Ascending aorta (tissue), 2 donors: Measurements from ENCODE around the gene MSI2. TPM values are rescaled to one million over a fixed set of nuclear protein-coding genes. Genes with fewer than 3 reads are reported as not detected.

Source experiments
- DNase-seq, 2 donors: peaks; one replicate each; pipeline ENCODE4 v3.0.0-alpha.2; 2019; ENCODE audit warnings: low spot score in 2 of 2
- H3K27ac ChIP-seq, 2 donors: fragments of 200-600 bp; sonication (generic); one replicate each; pipeline ENCODE4 v1.5.1; 2016 to 2017; ENCODE audit warnings: mild to moderate bottlenecking in 1 of 2
- H3K27me3 ChIP-seq: fragments of 200-600 bp; sonication (generic); one replicate; pipeline ENCODE4 v1.5.1; 2017
- H3K36me3 ChIP-seq, 2 donors: fragments of 200-600 bp; sonication (generic); one replicate each; pipeline ENCODE4 v1.5.1; 2016
- H3K4me1 ChIP-seq, 2 donors: fragments of 200-600 bp; sonication (generic); one replicate each; pipeline ENCODE4 v1.5.1; 2016 to 2017; ENCODE audit warnings: mild to moderate bottlenecking in 1 of 2
- H3K4me3 ChIP-seq, 2 donors: fragments of 200-600 bp; sonication (generic); one replicate each; pipeline ENCODE4 v1.5.1; 2016 to 2017; ENCODE audit warnings: mild to moderate bottlenecking in 1 of 2
- H3K9me3 ChIP-seq, 2 donors: fragments of 200-600 bp; sonication (generic); one replicate each; pipeline ENCODE4 v1.5.1; 2016
- intact Hi-C: fragments of 100-400 bp; cut with DNase I; formaldehyde crosslinking; loops from one replicate; pipeline ENCODE4 v1.15.1; 2023
- total RNA-seq: library from RNA; depleted of rRNA; stranded (reverse); fragments of >200 nt; gene quantifications from one replicate; pipeline ENCODE4 v1.1.0, GENCODE V29; 2016
- TF ChIP-seq, protein P1 (sequence below), 3 experiments: fragments of 200-600 bp in 2 of 3; fragments of 450-650 bp in 1 of 3; sonication (generic) in 2 of 3; IDR thresholded peaks; one replicate each; pipeline ENCODE4 v1.5.1; 2016 to 2019; ENCODE audit warnings: antibody characterized with exemption in 3 of 3, mild to moderate bottlenecking in 1 of 3, moderate library complexity in 1 of 3

MSI2 gene
- total RNA-seq, 1 donor from 2014 or later: 11.7 TPM

DNA sequence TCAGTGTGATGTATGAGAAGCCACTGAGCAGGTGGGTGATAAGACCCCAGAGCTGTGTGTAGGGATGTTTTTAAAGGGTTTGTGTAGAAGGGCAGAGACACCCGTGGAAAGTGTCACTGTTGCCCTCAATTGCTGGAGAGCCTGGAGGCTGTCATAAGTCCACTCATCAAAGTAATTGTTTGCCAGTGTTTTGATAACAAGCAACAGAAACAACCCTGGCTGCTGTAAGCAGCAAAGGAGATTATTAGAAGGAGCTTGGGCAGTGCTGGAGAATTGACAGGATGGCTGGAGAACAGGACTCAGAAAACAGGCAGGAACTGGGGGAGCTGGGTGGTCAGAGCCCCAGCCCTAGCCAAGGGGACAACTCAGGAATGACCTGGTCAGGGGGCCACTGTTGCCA lies 369.2 kb downstream of the MSI2 start:
- DNase-seq: no peak
- Histone ChIP-seq H3K27ac (no peak overlapping the region), H3K4me1 (no peaks in the 10 kb centered on the region), H3K27me3 (no peaks in the 10 kb centered on the region), H3K36me3 (no peaks in the 10 kb centered on the region), H3K4me3 (no peak overlapping the region), H3K9me3 (no peaks in the 10 kb centered on the region)
- intact Hi-C loops: no loop called here
- TF ChIP-seq, protein P1, sequence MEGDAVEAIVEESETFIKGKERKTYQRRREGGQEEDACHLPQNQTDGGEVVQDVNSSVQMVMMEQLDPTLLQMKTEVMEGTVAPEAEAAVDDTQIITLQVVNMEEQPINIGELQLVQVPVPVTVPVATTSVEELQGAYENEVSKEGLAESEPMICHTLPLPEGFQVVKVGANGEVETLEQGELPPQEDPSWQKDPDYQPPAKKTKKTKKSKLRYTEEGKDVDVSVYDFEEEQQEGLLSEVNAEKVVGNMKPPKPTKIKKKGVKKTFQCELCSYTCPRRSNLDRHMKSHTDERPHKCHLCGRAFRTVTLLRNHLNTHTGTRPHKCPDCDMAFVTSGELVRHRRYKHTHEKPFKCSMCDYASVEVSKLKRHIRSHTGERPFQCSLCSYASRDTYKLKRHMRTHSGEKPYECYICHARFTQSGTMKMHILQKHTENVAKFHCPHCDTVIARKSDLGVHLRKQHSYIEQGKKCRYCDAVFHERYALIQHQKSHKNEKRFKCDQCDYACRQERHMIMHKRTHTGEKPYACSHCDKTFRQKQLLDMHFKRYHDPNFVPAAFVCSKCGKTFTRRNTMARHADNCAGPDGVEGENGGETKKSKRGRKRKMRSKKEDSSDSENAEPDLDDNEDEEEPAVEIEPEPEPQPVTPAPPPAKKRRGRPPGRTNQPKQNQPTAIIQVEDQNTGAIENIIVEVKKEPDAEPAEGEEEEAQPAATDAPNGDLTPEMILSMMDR (IDR thresholded peaks at IDR 0.05): no peak

DNA sequence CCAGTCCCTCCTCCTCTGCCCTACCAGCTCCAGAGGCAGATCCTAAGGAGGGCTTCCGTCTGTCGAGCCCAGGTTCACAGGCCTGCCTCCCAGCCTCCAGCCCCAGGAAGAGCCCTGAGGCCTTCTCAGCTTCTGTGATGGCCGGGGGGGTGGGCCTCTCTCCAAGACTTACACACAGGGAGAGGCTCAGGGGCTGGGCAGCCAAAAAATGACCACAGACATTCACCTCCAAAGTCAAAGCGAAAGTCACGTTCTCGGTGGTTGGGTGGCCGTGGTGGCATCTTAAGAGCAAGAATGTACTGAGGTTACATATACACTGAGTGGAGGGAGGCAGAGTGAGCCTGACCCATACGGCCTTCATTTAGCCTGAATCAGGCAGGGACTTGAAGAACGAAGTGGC lies 369.6 kb downstream of the MSI2 start:
- TF ChIP-seq, protein P1 (IDR thresholded peaks at IDR 0.05): no peak
- intact Hi-C loops: no loop called here
- no peak for DNase-seq
- Histone ChIP-seq H3K36me3 (no peaks in the 10 kb centered on the region), H3K27me3 (no peaks in the 10 kb centered on the region), H3K27ac (no peak overlapping the region), H3K4me1 (no peaks in the 10 kb centered on the region), H3K9me3 (no peaks in the 10 kb centered on the region), H3K4me3 (no peak overlapping the region)

DNA sequence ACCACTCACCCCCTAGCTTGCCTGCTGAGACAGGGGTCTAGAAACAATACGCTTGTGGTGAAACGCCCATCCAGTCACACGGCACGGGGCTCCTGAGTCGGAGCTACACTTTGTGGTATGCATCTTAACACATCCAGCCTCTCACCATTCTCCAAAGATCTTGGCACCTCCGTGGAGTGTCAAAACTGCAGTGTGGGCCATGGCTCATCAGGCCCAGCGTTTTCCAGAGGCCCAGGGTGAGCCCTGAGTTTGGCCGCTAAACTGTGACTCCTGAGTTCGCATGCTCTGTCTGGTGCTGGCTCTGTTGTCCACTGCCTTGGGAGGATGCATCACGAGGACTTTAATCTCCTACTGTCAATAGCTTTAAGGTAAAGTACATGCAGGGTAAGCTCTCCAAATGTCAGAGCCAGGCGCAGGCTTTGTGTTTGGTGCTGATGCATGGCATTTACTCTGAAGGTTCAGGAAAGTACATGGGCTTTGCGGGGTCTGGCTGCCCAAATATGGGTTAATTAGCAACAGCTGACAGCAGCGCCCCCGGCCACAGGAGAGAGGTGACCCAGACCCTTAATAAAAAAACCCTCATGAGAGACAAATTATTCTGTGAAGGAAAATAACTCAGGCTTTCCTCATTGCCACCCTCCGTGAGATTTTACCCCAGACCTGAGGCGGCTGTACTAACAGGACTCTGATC lies 370.3 kb downstream of the MSI2 start:
- H3K27ac ChIP-seq: no peak overlapping the region
- no peaks in the 10 kb centered on the region for H3K27me3 ChIP-seq
- intact Hi-C loops: no loop called here

DNA sequence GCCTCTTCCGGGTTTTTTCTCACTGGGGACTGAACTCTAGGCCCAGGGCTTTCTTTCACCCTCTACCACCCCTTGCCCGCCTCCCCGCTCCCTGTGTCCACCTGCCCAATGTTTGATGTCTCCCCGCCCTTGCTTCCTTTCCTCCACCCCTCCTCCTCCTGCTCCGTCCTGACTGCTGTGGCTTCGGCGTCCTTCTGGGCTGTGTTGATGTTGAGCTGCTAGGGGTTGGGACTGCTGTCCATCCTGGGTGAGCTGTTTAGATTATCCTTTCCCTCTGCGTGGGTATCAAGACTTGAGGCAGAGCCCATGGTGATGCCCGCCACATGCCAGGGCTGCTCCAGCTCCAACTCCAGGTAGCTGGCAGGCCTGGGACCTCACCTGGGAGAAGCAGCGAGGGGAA lies 371.3 kb downstream of the MSI2 start:
- no peak overlapping the region for H3K27ac ChIP-seq
- DNase-seq: no peak
- no peaks in the 10 kb centered on the region for H3K4me1 ChIP-seq
- intact Hi-C loops: no loop called here
- TF ChIP-seq, protein P1 (IDR thresholded peaks at IDR 0.05): no peak
- no peak overlapping the region for H3K4me3 ChIP-seq
- H3K9me3 ChIP-seq: no peaks in the 10 kb centered on the region
- no peaks in the 10 kb centered on the region for H3K27me3 ChIP-seq
- H3K36me3 ChIP-seq: no peaks in the 10 kb centered on the region

More for the DNA sequence above, 370.3 kb downstream of the MSI2 start:
- H3K9me3 ChIP-seq: no peaks in the 10 kb centered on the region
- TF ChIP-seq, protein P1 (IDR thresholded peaks at IDR 0.05): no peak
- DNase-seq: no peak
- H3K4me1 ChIP-seq: no peaks in the 10 kb centered on the region
- H3K4me3 ChIP-seq: no peak overlapping the region
- H3K36me3 ChIP-seq: no peaks in the 10 kb centered on the region

DNA sequence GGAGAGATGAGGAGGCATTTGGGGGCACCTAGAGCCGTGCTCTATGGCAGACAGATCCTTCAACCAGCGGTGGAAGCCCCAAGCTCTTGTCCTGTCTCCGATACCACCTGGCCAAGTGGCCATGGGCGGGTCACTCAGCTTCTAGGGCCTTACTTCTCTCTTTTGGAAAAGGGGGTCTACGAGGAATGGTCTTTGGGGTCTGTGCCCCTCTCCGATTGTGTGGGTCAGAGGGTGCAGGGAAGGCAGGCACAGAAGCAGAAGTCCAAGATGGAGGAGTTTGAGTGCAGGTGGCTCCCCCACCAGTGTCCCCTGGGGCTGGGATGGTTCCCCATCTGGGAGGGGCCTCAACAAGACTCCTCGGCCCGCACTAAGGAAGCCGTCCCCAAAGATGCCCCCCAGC lies 372.1 kb downstream of the MSI2 start:
- TF ChIP-seq, protein P1 (IDR thresholded peaks at IDR 0.05): no peak
- H3K36me3 ChIP-seq: no peaks in the 10 kb centered on the region
- H3K27me3 ChIP-seq: no peaks in the 10 kb centered on the region
- H3K27ac ChIP-seq: no peak overlapping the region
- intact Hi-C loops: no loop called here
- H3K9me3 ChIP-seq: no peaks in the 10 kb centered on the region
- no peak for DNase-seq
- H3K4me3 ChIP-seq: no peak overlapping the region
- no peaks in the 10 kb centered on the region for H3K4me1 ChIP-seq

GRCh38 chr17:57629470-57629869 lies 373.1 kb downstream of the MSI2 start:
- no peak for DNase-seq
- TF ChIP-seq, protein P1 (IDR thresholded peaks at IDR 0.05): no peak
- Histone ChIP-seq H3K9me3 (no peaks in the 10 kb centered on the region), H3K36me3 (peaks cover 0 to 3% of the 10 kb centered on the region in 2 donors), H3K27me3 (no peaks in the 10 kb centered on the region), H3K4me1 (no peaks in the 10 kb centered on the region), H3K27ac (no peak overlapping the region), H3K4me3 (no peak overlapping the region)
- intact Hi-C loops: no loop called here
